C4-2B (cell line): ENCODE results near the gene UVSSA.

ENCODE experiments used
- CTCF ChIP-seq: fragments of 450-650 bp; conservative IDR thresholded peaks from 2 replicates; pipeline ENCODE4 v1.5.1; 2017; ENCODE audit warnings: mild to moderate bottlenecking
- ZFX ChIP-seq: fragments of 450-650 bp; IDR thresholded peaks from 2 replicates; pipeline ENCODE4 v1.6.1; 2017

- TF ChIP-seq CTCF, result no peak
- no peak for TF ChIP-seq ZFX
These were observed 41.1 kb upstream of the UVSSA start for GRCh38 chr4:1305781-1306455.
